OCI-LY7 (cell line): ENCODE results near the gene FOXRED1. TPM values are rescaled to one million over a fixed set of nuclear protein-coding genes. Genes with fewer than 3 reads are reported as not detected.
A peak's percentile ranks its signal among the peaks of the same experiment; 100 is the strongest.

Experiments
- BruUV-seq: library from RNA; stranded (reverse); fragments of 400-500 nt; replicated peaks from 2 replicates; lab custom pipeline; 2021; lab: Mats Ljungman, UMichigan
- CTCF ChIA-PET: fragments of 300-600 bp; sonication (Branson Sonifier 250); formaldehyde crosslinking; loops from one replicate; lab custom pipeline; 2022; ENCODE audit warnings: antibody characterized with exemption; ENCODE audit not compliant: unreplicated experiment; lab: Charles Lee
- POLR2A ChIA-PET: fragments of 300-600 bp; sonication (Branson Sonifier 250); formaldehyde crosslinking; loops from one replicate; lab custom pipeline; 2022; ENCODE audit warnings: antibody characterized with exemption; lab: Charles Lee
- DNase-seq: peaks from one replicate; pipeline ENCODE4 v3.0.0-alpha.2; 2015; ENCODE audit warnings: low spot score
- H2AFZ ChIP-seq: fragments of 200-600 bp; sonication (generic), shearing (Covaris generic); 2 replicates; pipeline ENCODE4 v1.6.1; 2014; ENCODE audit warnings: mild to moderate bottlenecking, antibody characterized with exemption, low read length, moderate library complexity
- H3K27ac ChIP-seq: fragments of 200-600 bp; sonication (generic); 2 replicates; pipeline ENCODE4 v1.5.1; 2014; ENCODE audit warnings: mixed run types, low read depth, mild to moderate bottlenecking, moderate library complexity, low read length, inconsistent platforms; ENCODE audit not compliant: poor library complexity, severe bottlenecking
- H3K36me3 ChIP-seq: fragments of 200-600 bp; sonication (generic); 2 replicates; pipeline ENCODE4 v1.6.1; 2014; ENCODE audit warnings: mild to moderate bottlenecking, antibody characterized with exemption, low read length, moderate library complexity, mixed read lengths; ENCODE audit not compliant: insufficient read depth
- H3K4me1 ChIP-seq: fragments of 200-600 bp; sonication (generic); 2 replicates; pipeline ENCODE4 v1.5.1; 2014; ENCODE audit warnings: mild to moderate bottlenecking, low read length; ENCODE audit not compliant: insufficient read depth, poor library complexity, severe bottlenecking
- H3K4me2 ChIP-seq: fragments of 200-600 bp; sonication (generic); 2 replicates; pipeline ENCODE4 v1.6.1; 2014; ENCODE audit warnings: mild to moderate bottlenecking, low read length
- H3K4me3 ChIP-seq: fragments of 200-600 bp; sonication (generic); 2 replicates; pipeline ENCODE4 v1.5.1; 2014; ENCODE audit warnings: mild to moderate bottlenecking, low read depth, low read length; ENCODE audit not compliant: poor library complexity, severe bottlenecking
- H3K79me2 ChIP-seq: fragments of 200-600 bp; sonication (generic); 2 replicates; pipeline ENCODE4 v1.6.1; 2016; ENCODE audit warnings: low read depth, mild to moderate bottlenecking, low read length, moderate library complexity, mixed read lengths; ENCODE audit not compliant: insufficient read depth
- H3K9me2 ChIP-seq: fragments of 200-600 bp; sonication (generic); 2 replicates; pipeline ENCODE4 v1.6.1; 2016; ENCODE audit warnings: mild to moderate bottlenecking, low read length, mixed read lengths; ENCODE audit not compliant: insufficient read depth
- H3K9me3 ChIP-seq: fragments of 200-600 bp; sonication (generic); 2 replicates; pipeline ENCODE4 v1.6.1; 2014; ENCODE audit warnings: mild to moderate bottlenecking, mixed run types, low read length, mixed read lengths
- H4K20me1 ChIP-seq: fragments of 200-600 bp; sonication (generic); 2 replicates; pipeline ENCODE4 v1.6.1; 2014; ENCODE audit warnings: mild to moderate bottlenecking, antibody characterized with exemption, low read length, moderate library complexity, mixed read lengths; ENCODE audit not compliant: insufficient read depth
- CTCF ChIP-seq: fragments of 200-600 bp; sonication (generic); conservative IDR thresholded peaks from 2 replicates; pipeline ENCODE4 v1.5.1; 2014; ENCODE audit warnings: mild to moderate bottlenecking, antibody characterized with exemption, low read length, moderate library complexity, mixed read lengths
- EZH2phosphoT487 ChIP-seq: fragments of 200-600 bp; sonication (generic); IDR thresholded peaks from 2 replicates; pipeline ENCODE4 v1.6.1; 2018; ENCODE audit warnings: low read depth, borderline replicate concordance, mild to moderate bottlenecking, mixed run types, antibody characterized with exemption, low read length, moderate library complexity, mixed read lengths
- intact Hi-C: fragments of 100-400 bp; cut with micrococcal nuclease; formaldehyde crosslinking; loops from one replicate; pipeline ENCODE4 v1.10.0; 2022; ENCODE audit not compliant: unreplicated experiment
- total RNA-seq, 2 experiments: library from RNA; depleted of rRNA in 1 of 2; stranded (reverse); fragments of >200 nt in 1 of 2; shearing (Covaris generic) in 1 of 2; gene quantifications; 2 replicates each; pipeline ENCODE4 v1.2.3, GENCODE V29; 2014 to 2022

FOXRED1 gene
- total RNA-seq, 2 experiments from 2014 or later, result 42.5 to 62.4 TPM

GRCh38 chr11:126265811-126266210 lies 3.1 kb upstream of the FOXRED1 start:
- intact Hi-C loops, result loop anchor here (5.0 to 10.0 kb wide), 2 partner anchors 54 to 651 kb away; partner anchors contain the start of genes FAM118B and RPUSD4
- no peak for DNase-seq
- no peaks in the 10 kb centered on the region for H3K9me2 ChIP-seq
- no peak overlapping the region for H3K4me3 ChIP-seq
- no peaks in the 10 kb centered on the region for H3K9me3 ChIP-seq
- TF ChIP-seq EZH2phosphoT487 (no peak), CTCF (no peak)
- peaks cover 66% of the 10 kb centered on the region for H3K36me3 ChIP-seq
- peaks cover 19% of the 10 kb centered on the region for H3K4me1 ChIP-seq
- H3K4me2 ChIP-seq, result no peak overlapping the region
- ChIA-PET CTCF (no interaction called here), POLR2A (no interaction called here)
- H3K27ac ChIP-seq, result no peak overlapping the region
- BruUV-seq, result no TSS peak
- H4K20me1 ChIP-seq, result 0 out of 2 replicates have a peak, but pooled peaks cover 3% of the 10 kb centered on the region
- H2AFZ ChIP-seq, result no peak overlapping the region
- peaks cover 39% of the 10 kb centered on the region for H3K79me2 ChIP-seq

GRCh38 chr11:126267650-126268049 lies 1.3 kb upstream of the FOXRED1 start:
- POLR2A ChIA-PET, result interaction anchor here (0.5 kb wide), 1 partner anchor 30 kb away, joined by 4 read pairs; no protein-coding TSS in a partner anchor

More at GRCh38 chr11:126267650-126268049, 1.3 kb upstream of the FOXRED1 start:
- H3K4me1 ChIP-seq, result peaks cover 19% of the 10 kb centered on the region
- no peak for DNase-seq
- peaks cover 49% of the 10 kb centered on the region for H3K36me3 ChIP-seq
- CTCF ChIA-PET, result no interaction called here
- 0 out of 2 replicates have a peak, but pooled peaks cover 3% of the 10 kb centered on the region for H4K20me1 ChIP-seq
- H3K9me2 ChIP-seq, result no peaks in the 10 kb centered on the region
- intact Hi-C loops, result loop anchor here (5.0 to 10.0 kb wide), 2 partner anchors 55 to 653 kb away; partner anchors contain the start of genes FAM118B and RPUSD4
- peak overlapping the region; percentile 98 for H3K4me3 ChIP-seq
- H3K9me3 ChIP-seq, result no peaks in the 10 kb centered on the region
- H3K4me2 ChIP-seq, result peak overlapping the region; percentile 96
- H3K79me2 ChIP-seq, result peaks cover 40% of the 10 kb centered on the region
- TF ChIP-seq CTCF, result no peak
- peak overlapping the region; percentile 52 for H3K27ac ChIP-seq
- TSS peak; percentile 73 for BruUV-seq
- no peak overlapping the region for H2AFZ ChIP-seq
